ENCODE data around the gene PSMD13.

- TF ChIP-seq CTCF (IDR thresholded peaks at IDR 0.05) (no peak), POLR2AphosphoS5 (IDR thresholded peaks at IDR 0.05) (no peak)
Measured at GRCh38 chr11:296171-297050, 59.6 kb downstream of the PSMD13 start.

Data from upper lobe of left lung (tissue), 4 donors.